ENCODE measurements around the gene MPEG1. TPM values are rescaled to one million over a fixed set of nuclear protein-coding genes. Genes with fewer than 3 reads are reported as not detected.
A peak's percentile ranks its signal among the peaks of the same experiment; 100 is the strongest.

Gene MPEG1, protein sequence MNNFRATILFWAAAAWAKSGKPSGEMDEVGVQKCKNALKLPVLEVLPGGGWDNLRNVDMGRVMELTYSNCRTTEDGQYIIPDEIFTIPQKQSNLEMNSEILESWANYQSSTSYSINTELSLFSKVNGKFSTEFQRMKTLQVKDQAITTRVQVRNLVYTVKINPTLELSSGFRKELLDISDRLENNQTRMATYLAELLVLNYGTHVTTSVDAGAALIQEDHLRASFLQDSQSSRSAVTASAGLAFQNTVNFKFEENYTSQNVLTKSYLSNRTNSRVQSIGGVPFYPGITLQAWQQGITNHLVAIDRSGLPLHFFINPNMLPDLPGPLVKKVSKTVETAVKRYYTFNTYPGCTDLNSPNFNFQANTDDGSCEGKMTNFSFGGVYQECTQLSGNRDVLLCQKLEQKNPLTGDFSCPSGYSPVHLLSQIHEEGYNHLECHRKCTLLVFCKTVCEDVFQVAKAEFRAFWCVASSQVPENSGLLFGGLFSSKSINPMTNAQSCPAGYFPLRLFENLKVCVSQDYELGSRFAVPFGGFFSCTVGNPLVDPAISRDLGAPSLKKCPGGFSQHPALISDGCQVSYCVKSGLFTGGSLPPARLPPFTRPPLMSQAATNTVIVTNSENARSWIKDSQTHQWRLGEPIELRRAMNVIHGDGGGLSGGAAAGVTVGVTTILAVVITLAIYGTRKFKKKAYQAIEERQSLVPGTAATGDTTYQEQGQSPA
- 1 to 10 TPM in 2 of 8 experiments, under 1 TPM in 5, not detected in 1; 0.15 to 1.4 (median 0.90) TPM for total RNA-seq

- no peak within 1 kb of the TSS for H3K27ac ChIP-seq
- ATAC-seq (replicated peaks in 6 of 8), result peak in 2 of 8 experiments; percentile 62 to 72
- peaks cover 0 to 2% of the 10 kb centered on the region in 2 donors for H3K4me1 ChIP-seq (replicated peaks in 1 of 2)
- H3K4me3 ChIP-seq, result no peak within 1 kb of the TSS
- WGBS, 10 experiments, result 19 to 95% (median 87%) methylated on average over 1 to 7 of the region's 10 CpGs
- in situ Hi-C loops (cut with MboI; ENCODE audit: low pct_unique_long_range_greater_than_20kb in 2 of 9, low sequenced_read_pairs in 9 of 9, unreplicated experiment in 9 of 9), result no loop called here
Observed at GRCh38 chr11:59212744-59213631, at the start of gene MPEG1. MPEG1 (minus strand) TSS chr11:59212927; CDS start chr11:59212865, 62 bp downstream.

DNA sequence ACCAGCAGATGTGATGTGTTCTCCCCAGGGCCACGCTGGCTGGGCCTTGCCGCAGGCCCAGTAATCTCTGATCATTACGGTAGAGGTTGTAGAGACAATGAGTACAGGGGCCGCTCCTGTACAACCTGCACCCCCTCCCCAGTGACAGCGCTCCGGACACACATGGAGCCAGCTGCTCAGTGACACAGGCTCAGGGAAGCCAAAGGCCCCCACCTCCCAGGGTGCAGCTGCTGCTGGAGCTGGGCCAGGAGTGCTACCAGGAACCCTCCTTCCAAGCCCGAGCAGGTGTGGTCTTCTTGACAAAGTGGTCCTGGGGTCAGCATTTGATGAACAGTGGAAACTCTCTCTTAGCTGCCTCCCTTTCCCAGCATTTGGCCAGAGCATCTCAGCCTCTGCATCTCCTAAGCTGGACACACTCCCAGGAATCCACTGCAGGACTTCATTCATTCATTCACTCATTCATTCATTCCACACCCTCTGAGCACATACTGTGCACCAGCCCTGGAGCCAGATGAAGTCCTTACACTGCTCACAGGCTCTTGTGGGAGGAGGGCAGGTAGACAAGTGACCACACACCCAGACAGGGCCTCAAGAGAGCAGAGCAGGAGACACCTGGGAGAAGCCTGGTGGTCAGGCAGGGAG is 49.6 kb upstream of the MPEG1 start:
- WGBS, 10 experiments, result 50 to 80% (median 57%) methylated on average over 1 of the region's 7 CpGs; no CpG with 5 or more reads in 7 of the 10 experiments
- Histone ChIP-seq H3K4me3 (no peak overlapping the region), H3K27ac (no peak overlapping the region), H3K4me1 (replicated peaks in 1 of 2) (no peaks in the 10 kb centered on the region)
- in situ Hi-C loops (cut with MboI; ENCODE audit: low pct_unique_long_range_greater_than_20kb in 2 of 9, low sequenced_read_pairs in 9 of 9, unreplicated experiment in 9 of 9), result no loop called here
- no peak for ATAC-seq (replicated peaks in 6 of 8)

GRCh38 chr11:59261150-59261549 is 48.4 kb upstream of the MPEG1 start:
- no peak for ATAC-seq (replicated peaks in 6 of 8)
- Histone ChIP-seq H3K4me3 (no peak overlapping the region), H3K27ac (no peak overlapping the region), H3K4me1 (replicated peaks in 1 of 2) (no peaks in the 10 kb centered on the region)
- in situ Hi-C loops (cut with MboI; ENCODE audit: low pct_unique_long_range_greater_than_20kb in 2 of 9, low sequenced_read_pairs in 9 of 9, unreplicated experiment in 9 of 9), result no loop called here
- WGBS, 10 experiments, result 70 to 83% (median 83%) methylated on average over 1 to 2 of the region's 2 CpGs; no CpG with 5 or more reads in 7 of the 10 experiments

GRCh38 chr11:59259867-59260475 is 47.2 kb upstream of the MPEG1 start:
- in situ Hi-C loops (cut with MboI; ENCODE audit: low pct_unique_long_range_greater_than_20kb in 2 of 9, low sequenced_read_pairs in 9 of 9, unreplicated experiment in 9 of 9), result no loop called here
- no peak overlapping the region for H3K27ac ChIP-seq
- ATAC-seq (replicated peaks in 6 of 8), result no peak
- 41 to 99% (median 86%) methylated on average over 2 to 8 of the region's 9 CpGs; no CpG with 5 or more reads in 1 of the 10 experiments for WGBS, 10 experiments
- H3K4me3 ChIP-seq, result no peak overlapping the region
- H3K4me1 ChIP-seq (replicated peaks in 1 of 2), result no peaks in the 10 kb centered on the region

- Histone ChIP-seq H3K4me1 (replicated peaks in 1 of 2) (no peaks in the 10 kb centered on the region), H3K27ac (no peak overlapping the region), H3K4me3 (no peak overlapping the region)
- no peak for ATAC-seq (replicated peaks in 6 of 8)
- WGBS, 10 experiments, result 0 to 100% (median 67%) methylated on average over 1 to 4 of the region's 4 CpGs; no CpG with 5 or more reads in 3 of the 10 experiments
- in situ Hi-C loops (cut with MboI; ENCODE audit: low pct_unique_long_range_greater_than_20kb in 2 of 9, low sequenced_read_pairs in 9 of 9, unreplicated experiment in 9 of 9), result no loop called here
Observed at GRCh38 chr11:59259047-59259446, 46.3 kb upstream of the MPEG1 start.

- in situ Hi-C loops (cut with MboI; ENCODE audit: low pct_unique_long_range_greater_than_20kb in 2 of 9, low sequenced_read_pairs in 9 of 9, unreplicated experiment in 9 of 9), result no loop called here
- ATAC-seq (replicated peaks in 6 of 8), result no peak
- Histone ChIP-seq H3K4me1 (replicated peaks in 1 of 2) (no peaks in the 10 kb centered on the region), H3K4me3 (no peak overlapping the region), H3K27ac (no peak overlapping the region)
- WGBS, 10 experiments, result 10 to 100% (median 69%) methylated on average over 1 to 7 of the region's 8 CpGs
Observed at GRCh38 chr11:59255281-59255680, 42.6 kb upstream of the MPEG1 start.

GRCh38 chr11:59254286-59254685 is 41.6 kb upstream of the MPEG1 start:
- ATAC-seq (replicated peaks in 6 of 8), result no peak
- in situ Hi-C loops (cut with MboI; ENCODE audit: low pct_unique_long_range_greater_than_20kb in 2 of 9, low sequenced_read_pairs in 9 of 9, unreplicated experiment in 9 of 9), result no loop called here
- H3K27ac ChIP-seq, result no peak overlapping the region

GRCh38 chr11:59253001-59253400 is 40.3 kb upstream of the MPEG1 start:
- Histone ChIP-seq H3K27ac (no peak overlapping the region), H3K4me1 (replicated peaks in 1 of 2) (no peaks in the 10 kb centered on the region), H3K4me3 (no peak overlapping the region)
- peak in 1 of 8 experiments; percentile 78 for ATAC-seq (replicated peaks in 6 of 8)
- in situ Hi-C loops (cut with MboI; ENCODE audit: low pct_unique_long_range_greater_than_20kb in 2 of 9, low sequenced_read_pairs in 9 of 9, unreplicated experiment in 9 of 9), result no loop called here
- 37 to 100% (median 86%) methylated on average over 1 to 2 of the region's 2 CpGs; no CpG with 5 or more reads in 2 of the 10 experiments for WGBS, 10 experiments

More at GRCh38 chr11:59254286-59254685, 41.6 kb upstream of the MPEG1 start:
- H3K4me3 ChIP-seq, result no peak overlapping the region
- H3K4me1 ChIP-seq (replicated peaks in 1 of 2), result no peaks in the 10 kb centered on the region

- no peak overlapping the region for H3K4me3 ChIP-seq
- 20 to 100% (median 75%) methylated on average over 1 to 7 of the region's 7 CpGs; no CpG with 5 or more reads in 3 of the 10 experiments for WGBS, 10 experiments
- ATAC-seq (replicated peaks in 6 of 8), result no peak
- in situ Hi-C loops (cut with MboI; ENCODE audit: low pct_unique_long_range_greater_than_20kb in 2 of 9, low sequenced_read_pairs in 9 of 9, unreplicated experiment in 9 of 9), result no loop called here
- H3K4me1 ChIP-seq (replicated peaks in 1 of 2), result no peaks in the 10 kb centered on the region
- no peak overlapping the region for H3K27ac ChIP-seq
Observed at GRCh38 chr11:59249535-59249934, 36.8 kb upstream of the MPEG1 start.

DNA sequence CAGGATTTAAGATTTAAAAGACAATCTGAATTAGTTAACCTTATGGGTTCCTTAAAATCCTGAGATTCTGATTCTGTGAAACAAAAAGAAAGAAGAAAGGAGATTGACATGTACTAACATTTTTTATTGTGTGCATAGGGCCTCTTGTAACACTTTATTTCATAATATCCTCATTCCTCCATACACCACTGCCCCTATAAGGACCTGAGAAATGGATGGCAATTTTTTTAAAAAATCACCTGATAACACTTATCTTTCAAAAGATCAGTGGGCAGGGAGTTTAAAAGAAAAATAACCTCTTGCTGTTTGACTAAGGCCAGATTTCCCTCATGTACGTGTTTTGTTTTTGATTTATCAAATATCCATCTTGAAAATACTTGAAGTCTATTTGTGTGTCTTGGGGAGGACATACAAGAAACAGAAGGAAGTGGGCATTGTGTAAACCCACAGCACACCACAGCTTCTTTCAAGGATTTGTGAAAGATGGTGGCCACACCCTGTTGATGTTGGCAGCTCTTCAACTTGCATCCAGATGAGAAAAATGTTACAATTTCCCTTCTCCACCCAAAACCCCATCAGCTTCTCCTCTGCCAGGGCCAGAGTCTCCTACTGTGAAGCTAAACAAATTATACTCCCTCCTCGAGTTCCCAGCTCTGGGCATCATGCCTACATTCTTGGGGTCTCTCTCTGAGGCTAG is 35.0 kb upstream of the MPEG1 start:
- whole genome bisulfite sequencing, 10 experiments, result 0 to 71% (median 24%) methylated on average over 1 to 2 of the region's 2 CpGs; no CpG with 5 or more reads in 2 of the 10 experiments
- Histone ChIP-seq H3K27ac (no peak overlapping the region), H3K4me1 (replicated peaks in 1 of 2) (no peaks in the 10 kb centered on the region), H3K4me3 (no peak overlapping the region)
- ATAC-seq (replicated peaks in 6 of 8), result peak in 2 of 8 experiments; percentile 71 to 81
- in situ Hi-C loops (cut with MboI; ENCODE audit: low pct_unique_long_range_greater_than_20kb in 2 of 9, low sequenced_read_pairs in 9 of 9, unreplicated experiment in 9 of 9), result no loop called here

DNA sequence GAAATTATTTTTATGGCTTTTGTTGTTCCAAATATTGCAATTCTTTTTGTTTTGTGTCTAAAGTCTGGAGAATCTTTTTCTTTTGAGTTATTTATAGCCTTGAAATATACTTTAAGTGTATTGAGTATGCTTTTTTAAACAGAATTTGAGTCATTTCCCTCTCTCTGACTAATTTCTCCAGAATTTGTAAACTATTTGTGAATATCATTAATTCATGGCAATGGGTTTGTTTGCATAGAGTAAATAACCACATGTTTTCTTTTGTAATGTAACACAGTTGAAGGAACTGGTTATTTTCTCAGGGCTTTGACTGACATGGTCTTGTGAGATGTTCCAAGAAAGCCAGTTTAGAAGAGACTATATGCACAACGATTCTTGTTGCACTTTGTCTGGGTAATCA is 30.9 kb upstream of the MPEG1 start:
- peak in 2 of 8 experiments; percentile 75 to 85 for ATAC-seq (replicated peaks in 6 of 8)
- in situ Hi-C loops (cut with MboI; ENCODE audit: low pct_unique_long_range_greater_than_20kb in 2 of 9, low sequenced_read_pairs in 9 of 9, unreplicated experiment in 9 of 9), result no loop called here
- H3K4me3 ChIP-seq, result no peak overlapping the region
- no peaks in the 10 kb centered on the region for H3K4me1 ChIP-seq (replicated peaks in 1 of 2)
- WGBS, 10 experiments, result 0 to 78% (median 0%) methylated on average over 1 of the region's 1 CpG; no CpG with 5 or more reads in 5 of the 10 experiments
- no peak overlapping the region for H3K27ac ChIP-seq

GRCh38 chr11:59240322-59240721 is 27.6 kb upstream of the MPEG1 start:
- Histone ChIP-seq H3K4me3 (no peak overlapping the region), H3K27ac (no peak overlapping the region), H3K4me1 (replicated peaks in 1 of 2) (no peaks in the 10 kb centered on the region)
- in situ Hi-C loops (cut with MboI; ENCODE audit: low pct_unique_long_range_greater_than_20kb in 2 of 9, low sequenced_read_pairs in 9 of 9, unreplicated experiment in 9 of 9), result no loop called here
- ATAC-seq (replicated peaks in 6 of 8), result no peak

Measured in motor neuron (in vitro differentiated cells).